WI38 (cell line): Measurements from ENCODE around the gene USP35.

Source experiments
- H3K4me3 ChIP-seq: 2 replicates; pipeline ENCODE4 v1.5.1; 2011; ENCODE audit warnings: low read depth, mild to moderate bottlenecking, control low read depth, low read length
- TF ChIP-seq, protein P1 (sequence below): IDR thresholded peaks from 2 replicates; pipeline ENCODE4 v1.5.1; 2012; ENCODE audit warnings: low read depth, mild to moderate bottlenecking, control low read depth, low read length

Gene USP35, protein sequence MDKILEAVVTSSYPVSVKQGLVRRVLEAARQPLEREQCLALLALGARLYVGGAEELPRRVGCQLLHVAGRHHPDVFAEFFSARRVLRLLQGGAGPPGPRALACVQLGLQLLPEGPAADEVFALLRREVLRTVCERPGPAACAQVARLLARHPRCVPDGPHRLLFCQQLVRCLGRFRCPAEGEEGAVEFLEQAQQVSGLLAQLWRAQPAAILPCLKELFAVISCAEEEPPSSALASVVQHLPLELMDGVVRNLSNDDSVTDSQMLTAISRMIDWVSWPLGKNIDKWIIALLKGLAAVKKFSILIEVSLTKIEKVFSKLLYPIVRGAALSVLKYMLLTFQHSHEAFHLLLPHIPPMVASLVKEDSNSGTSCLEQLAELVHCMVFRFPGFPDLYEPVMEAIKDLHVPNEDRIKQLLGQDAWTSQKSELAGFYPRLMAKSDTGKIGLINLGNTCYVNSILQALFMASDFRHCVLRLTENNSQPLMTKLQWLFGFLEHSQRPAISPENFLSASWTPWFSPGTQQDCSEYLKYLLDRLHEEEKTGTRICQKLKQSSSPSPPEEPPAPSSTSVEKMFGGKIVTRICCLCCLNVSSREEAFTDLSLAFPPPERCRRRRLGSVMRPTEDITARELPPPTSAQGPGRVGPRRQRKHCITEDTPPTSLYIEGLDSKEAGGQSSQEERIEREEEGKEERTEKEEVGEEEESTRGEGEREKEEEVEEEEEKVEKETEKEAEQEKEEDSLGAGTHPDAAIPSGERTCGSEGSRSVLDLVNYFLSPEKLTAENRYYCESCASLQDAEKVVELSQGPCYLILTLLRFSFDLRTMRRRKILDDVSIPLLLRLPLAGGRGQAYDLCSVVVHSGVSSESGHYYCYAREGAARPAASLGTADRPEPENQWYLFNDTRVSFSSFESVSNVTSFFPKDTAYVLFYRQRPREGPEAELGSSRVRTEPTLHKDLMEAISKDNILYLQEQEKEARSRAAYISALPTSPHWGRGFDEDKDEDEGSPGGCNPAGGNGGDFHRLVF

GRCh38 chr11:78188286-78189173, at the start of gene USP35, which contains the start of gene KCTD21:
Gene USP35 (plus strand): TSS chr11:78188919. CDS start chr11:78196246, 7,327 bp downstream.
Gene KCTD21 (minus strand): TSS chr11:78188626. CDS start chr11:78174554, 14,072 bp downstream.
- peak within 1 kb of the TSS; percentile 83 for H3K4me3 ChIP-seq
- TF ChIP-seq, protein P1, sequence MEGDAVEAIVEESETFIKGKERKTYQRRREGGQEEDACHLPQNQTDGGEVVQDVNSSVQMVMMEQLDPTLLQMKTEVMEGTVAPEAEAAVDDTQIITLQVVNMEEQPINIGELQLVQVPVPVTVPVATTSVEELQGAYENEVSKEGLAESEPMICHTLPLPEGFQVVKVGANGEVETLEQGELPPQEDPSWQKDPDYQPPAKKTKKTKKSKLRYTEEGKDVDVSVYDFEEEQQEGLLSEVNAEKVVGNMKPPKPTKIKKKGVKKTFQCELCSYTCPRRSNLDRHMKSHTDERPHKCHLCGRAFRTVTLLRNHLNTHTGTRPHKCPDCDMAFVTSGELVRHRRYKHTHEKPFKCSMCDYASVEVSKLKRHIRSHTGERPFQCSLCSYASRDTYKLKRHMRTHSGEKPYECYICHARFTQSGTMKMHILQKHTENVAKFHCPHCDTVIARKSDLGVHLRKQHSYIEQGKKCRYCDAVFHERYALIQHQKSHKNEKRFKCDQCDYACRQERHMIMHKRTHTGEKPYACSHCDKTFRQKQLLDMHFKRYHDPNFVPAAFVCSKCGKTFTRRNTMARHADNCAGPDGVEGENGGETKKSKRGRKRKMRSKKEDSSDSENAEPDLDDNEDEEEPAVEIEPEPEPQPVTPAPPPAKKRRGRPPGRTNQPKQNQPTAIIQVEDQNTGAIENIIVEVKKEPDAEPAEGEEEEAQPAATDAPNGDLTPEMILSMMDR, result no peak

DNA sequence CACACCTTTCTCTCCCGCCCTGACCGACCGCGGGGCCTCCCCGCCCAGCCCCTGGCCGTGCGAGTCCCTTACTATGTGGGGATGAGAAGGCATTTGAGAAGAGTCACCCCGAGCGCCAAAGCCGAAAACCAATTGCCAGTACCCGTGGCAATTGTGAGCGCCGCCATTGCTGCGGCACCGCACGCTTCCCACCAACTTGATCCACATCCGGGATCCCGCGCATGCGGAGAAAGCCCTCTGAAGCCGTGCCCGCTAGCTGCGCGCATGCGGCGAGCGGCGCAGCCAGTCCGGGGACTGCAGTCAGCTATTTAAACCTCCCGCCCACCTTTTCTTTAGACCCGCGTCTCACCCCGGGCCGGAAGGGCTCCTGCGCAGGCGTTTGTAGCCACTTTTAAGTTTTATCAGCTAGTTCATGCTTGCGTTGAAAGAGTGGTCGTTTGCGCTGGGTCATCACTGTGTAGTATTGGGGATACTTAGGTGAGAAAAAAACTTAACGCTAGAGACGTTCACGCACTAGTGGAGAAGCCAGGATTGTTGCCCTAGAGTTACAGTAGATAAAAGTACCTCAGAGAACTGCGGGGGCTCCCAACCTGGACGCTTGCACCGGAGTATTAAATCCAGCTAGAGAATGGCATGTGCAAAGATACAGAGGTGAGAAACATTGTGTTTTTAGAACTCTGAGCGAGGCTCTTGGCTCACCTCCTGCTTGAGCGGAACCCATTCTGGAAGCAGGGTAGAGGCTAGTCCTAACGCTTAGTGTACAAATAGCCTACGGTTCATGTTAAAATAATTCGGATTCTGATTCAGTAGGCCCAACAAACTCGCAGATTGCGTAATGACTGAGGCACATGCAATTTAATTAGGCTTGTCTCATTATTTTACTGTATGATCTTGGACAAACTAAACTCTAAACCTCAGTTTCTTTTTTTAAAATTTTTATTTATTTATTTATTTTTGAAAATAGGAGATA, 49.0 kb upstream of the USP35 start, which contains the start of gene ALG8:
ALG8 (minus strand) TSS at position 205 of the 970 bp plus-strand sequence; CDS start at position 167, 38 bp downstream.
- TF ChIP-seq, protein P1, result no peak
- peak within 1 kb of the TSS; percentile 81 for H3K4me3 ChIP-seq

- no peak overlapping the region for H3K4me3 ChIP-seq
- TF ChIP-seq, protein P1, result no peak
Observed at GRCh38 chr11:78140392-78141077, 48.2 kb upstream of the USP35 start.

GRCh38 chr11:78145511-78146025, 43.2 kb upstream of the USP35 start:
- TF ChIP-seq, protein P1, result no peak
- no peak overlapping the region for H3K4me3 ChIP-seq

- H3K4me3 ChIP-seq, result no peak overlapping the region
- TF ChIP-seq, protein P1, result no peak
Observed at GRCh38 chr11:78147807-78148206, 40.9 kb upstream of the USP35 start.
